ENCODE measurements around the gene CHP2.
"Not testable (repeated sequence)": the region's sequence is repeated elsewhere in the genome, so short reads cannot be mapped to it uniquely, and the experiment has no call there.

The CHP2 gene

GRCh38 chr16:23754594-23755483 lies at the start of gene CHP2:
CHP2 (plus strand) TSS chr16:23755026; CDS start chr16:23755050, 24 bp downstream.
- DNase-seq (ENCODE audit: low spot score), result no peak

DNA sequence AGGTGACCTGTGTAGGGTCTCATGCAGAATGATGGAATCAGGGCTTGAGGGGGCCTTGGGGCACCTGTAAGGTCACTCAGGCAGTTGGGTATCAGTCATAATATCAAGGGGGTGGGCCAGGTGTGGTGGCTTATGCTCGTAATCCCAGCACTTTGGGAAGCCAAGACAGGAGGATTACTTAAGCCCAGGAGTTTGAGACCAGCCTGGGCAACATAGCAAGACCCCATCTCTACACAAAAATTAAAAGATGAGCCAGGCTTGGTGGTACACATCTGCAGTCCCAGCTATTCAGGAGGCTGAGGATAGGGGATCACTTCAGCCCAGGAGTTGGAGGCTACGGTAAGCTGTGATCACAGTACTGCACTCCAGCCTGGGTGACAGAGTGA lies 49.3 kb upstream of the CHP2 start:
- DNase-seq (ENCODE audit: low spot score), result no peak

DNA sequence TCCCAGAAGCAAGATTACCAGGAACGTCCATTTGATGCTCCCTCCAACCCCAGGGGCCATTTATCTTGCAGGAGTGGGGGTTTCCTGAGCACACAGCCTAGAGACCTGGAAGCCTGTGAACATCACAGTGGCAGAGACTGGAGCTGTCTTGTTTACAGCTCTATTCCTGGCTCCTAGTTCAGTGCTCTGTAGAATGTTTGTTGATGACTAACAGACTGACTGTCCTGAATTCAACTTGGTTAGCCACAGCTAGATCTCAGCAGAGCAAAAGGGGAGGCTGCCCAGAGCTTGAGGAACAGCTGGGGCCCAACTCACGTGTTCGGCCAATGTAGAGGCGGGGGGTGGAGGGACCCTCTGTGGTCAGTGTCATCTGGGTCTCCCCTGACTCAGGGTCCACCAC lies 48.4 kb upstream of the CHP2 start:
- no peak for DNase-seq (ENCODE audit: low spot score)

- DNase-seq (ENCODE audit: low spot score), result no peak
Measured at GRCh38 chr16:23709536-23709935, 45.3 kb upstream of the CHP2 start.

- DNase-seq (ENCODE audit: low spot score), result no peak
Measured at GRCh38 chr16:23710008-23710407, 44.8 kb upstream of the CHP2 start.

GRCh38 chr16:23710504-23710903 lies 44.3 kb upstream of the CHP2 start:
- no peak for DNase-seq (ENCODE audit: low spot score)

GRCh38 chr16:23711785-23712184 lies 43.0 kb upstream of the CHP2 start:
- no peak for DNase-seq (ENCODE audit: low spot score)

- no peak for DNase-seq (ENCODE audit: low spot score)
Measured at GRCh38 chr16:23712976-23713375, 41.9 kb upstream of the CHP2 start, which contains the start of gene ERN2. ERN2 (minus strand) TSS chr16:23713222; CDS start chr16:23713187, 35 bp downstream.

GRCh38 chr16:23716484-23716883 lies 38.3 kb upstream of the CHP2 start:
- DNase-seq (ENCODE audit: low spot score), result no peak

- not testable (repeated sequence) for DNase-seq (ENCODE audit: low spot score)
Measured at GRCh38 chr16:23722613-23723240, 32.1 kb upstream of the CHP2 start.

DNA sequence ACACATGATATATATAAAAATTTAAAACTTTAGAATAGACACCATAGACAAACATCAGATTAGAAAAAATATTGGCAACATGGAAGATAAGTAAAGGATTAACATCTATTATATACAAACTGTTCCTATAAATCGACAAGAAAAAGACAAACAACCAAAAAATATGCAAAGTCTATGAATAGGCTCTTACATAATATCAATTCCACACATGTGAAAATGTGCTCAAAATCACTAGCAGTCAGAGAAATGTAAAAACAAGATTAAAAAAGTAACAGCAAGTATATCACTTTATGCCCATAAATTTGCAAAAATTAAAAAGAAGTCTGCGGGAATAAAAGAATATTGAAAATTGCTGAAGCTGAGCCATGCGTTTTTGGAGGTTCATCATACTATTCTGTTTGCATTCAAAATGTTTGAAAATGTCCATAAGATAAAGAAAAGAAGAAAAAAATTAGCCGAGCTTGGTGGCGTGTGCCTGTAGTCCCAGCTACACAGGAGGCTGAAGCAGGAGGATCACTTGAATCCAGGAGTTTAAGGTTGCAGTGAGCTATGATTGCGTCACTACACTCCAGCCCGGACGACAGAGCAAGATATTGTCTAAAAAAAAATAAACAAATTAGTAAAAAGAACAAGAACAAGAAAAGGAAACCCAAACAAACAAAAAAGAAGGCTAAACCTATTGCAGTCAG lies 30.6 kb upstream of the CHP2 start:
- no peak for DNase-seq (ENCODE audit: low spot score)

DNA sequence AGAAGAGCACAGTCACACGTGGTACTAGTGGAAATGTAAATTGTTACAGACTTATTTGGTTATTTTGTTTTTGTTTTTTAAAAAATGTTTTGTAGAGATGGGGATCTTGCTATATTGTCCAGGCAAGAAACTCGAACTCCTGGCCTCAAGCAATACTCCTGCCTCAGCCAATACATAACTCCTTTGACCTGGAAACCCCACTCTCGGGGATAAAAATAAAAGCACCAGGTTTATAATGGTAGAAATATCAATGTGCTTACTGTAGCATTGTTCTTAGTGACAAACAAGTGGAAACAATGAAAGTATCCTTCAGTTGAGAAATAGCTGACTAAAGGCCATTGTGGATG lies 30.1 kb upstream of the CHP2 start:
- DNase-seq (ENCODE audit: low spot score), result no peak

GRCh38 chr16:23726710-23727109 lies 28.1 kb upstream of the CHP2 start:
- DNase-seq (ENCODE audit: low spot score), result no peak

GRCh38 chr16:23728112-23728477 lies 26.7 kb upstream of the CHP2 start:
- DNase-seq (ENCODE audit: low spot score), result no peak

- DNase-seq (ENCODE audit: low spot score), result no peak
Measured at GRCh38 chr16:23729503-23730424, 25.1 kb upstream of the CHP2 start.

GRCh38 chr16:23734176-23734893 lies 20.5 kb upstream of the CHP2 start:
- no peak for DNase-seq (ENCODE audit: low spot score)

DNA sequence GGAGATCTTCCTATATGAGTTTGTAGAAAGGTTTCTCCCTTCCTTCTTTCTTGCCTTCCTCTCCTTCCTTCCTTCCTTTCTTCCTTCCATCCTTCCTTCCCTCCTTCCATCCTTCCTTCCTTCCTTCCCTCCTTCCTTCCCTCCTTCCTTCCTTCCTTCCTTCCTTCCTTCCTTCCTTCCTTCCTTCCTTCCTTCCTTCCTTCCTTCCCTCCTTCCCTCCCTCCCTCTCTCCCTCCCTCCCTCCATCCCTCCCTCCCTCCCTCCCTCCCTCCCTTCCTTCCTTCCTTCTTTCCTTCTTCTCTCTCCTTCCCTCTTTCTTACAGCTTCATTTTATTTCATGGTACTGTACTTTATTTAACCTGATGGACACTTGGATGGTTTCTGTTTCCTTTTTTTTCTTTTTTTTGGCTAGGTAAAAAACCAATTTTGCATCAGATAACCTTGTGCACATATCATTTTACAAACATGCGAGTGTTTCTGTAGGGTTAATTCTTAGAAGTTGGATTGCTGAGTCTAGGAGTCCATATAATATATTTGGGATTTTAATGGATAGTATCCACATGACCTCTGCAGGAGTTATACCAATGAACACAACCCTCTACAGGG lies 17.3 kb upstream of the CHP2 start:
- not testable (repeated sequence) for DNase-seq (ENCODE audit: low spot score)

- DNase-seq (ENCODE audit: low spot score), result no peak
Measured at GRCh38 chr16:23739516-23739915, 15.3 kb upstream of the CHP2 start.

GRCh38 chr16:23741675-23742303 lies 13.0 kb upstream of the CHP2 start:
- DNase-seq (ENCODE audit: low spot score), result no peak

DNA sequence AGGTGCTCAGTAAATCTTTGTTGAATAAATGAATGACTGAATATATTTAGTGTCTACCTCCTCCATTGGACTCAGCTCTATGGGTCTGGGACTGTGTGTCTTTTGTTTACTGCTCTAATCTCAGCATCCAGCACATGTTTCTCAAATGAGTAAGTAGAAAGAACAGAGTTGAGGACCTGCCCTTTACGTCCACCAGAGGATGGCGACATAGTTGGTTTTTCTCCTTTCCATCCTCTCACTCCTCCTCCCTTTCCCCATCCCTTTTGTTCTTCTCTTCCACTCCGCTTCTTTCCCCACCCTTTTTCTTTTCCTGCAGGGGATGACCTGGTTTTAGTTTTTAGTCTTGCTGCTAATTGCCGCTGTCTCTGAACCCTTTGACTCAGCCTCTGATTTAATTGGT lies 12.1 kb upstream of the CHP2 start:
- DNase-seq (ENCODE audit: low spot score), result no peak

All from left forelimb (tissue), 1 donor.